GM23248 (cell line): ENCODE results near the gene EPHB3. TPM values are rescaled to one million over a fixed set of nuclear protein-coding genes. Genes with fewer than 3 reads are reported as not detected.

ENCODE experiments used
- DNase-seq: peaks from one replicate; pipeline ENCODE4 v3.0.0-alpha.2; 2015
- H2AFZ ChIP-seq: fragments of 200-600 bp; sonication (generic); 2 replicates; pipeline ENCODE4 v1.6.1; 2016; ENCODE audit warnings: antibody characterized with exemption
- H3F3A ChIP-seq: fragments of 200-600 bp; sonication (generic); 2 replicates; pipeline ENCODE4 v1.6.1; 2016; ENCODE audit warnings: mild to moderate bottlenecking, antibody characterized with exemption, mixed run types; ENCODE audit not compliant: insufficient read depth
- H3K27ac ChIP-seq: fragments of 200-600 bp; sonication (generic); 2 replicates; pipeline ENCODE4 v1.5.1; 2016; ENCODE audit warnings: mild to moderate bottlenecking
- H3K27me3 ChIP-seq: fragments of 200-600 bp; sonication (generic); replicated peaks from 2 replicates; pipeline ENCODE4 v1.6.1; 2016; ENCODE audit warnings: mild to moderate bottlenecking; ENCODE audit not compliant: insufficient read depth
- H3K36me3 ChIP-seq: fragments of 200-600 bp; sonication (generic); 2 replicates; pipeline ENCODE4 v1.6.1; 2016; ENCODE audit warnings: low read depth, mild to moderate bottlenecking
- H3K4me1 ChIP-seq: fragments of 200-600 bp; sonication (generic); 2 replicates; pipeline ENCODE4 v1.6.1; 2016; ENCODE audit warnings: mild to moderate bottlenecking; ENCODE audit not compliant: insufficient read depth
- H3K4me2 ChIP-seq: fragments of 200-600 bp; sonication (generic); one replicate; pipeline ENCODE4 v1.6.1; 2016; ENCODE audit warnings: mild to moderate bottlenecking; ENCODE audit not compliant: unreplicated experiment
- H3K4me3 ChIP-seq: fragments of 200-600 bp; sonication (generic); 2 replicates; pipeline ENCODE4 v1.5.1; 2016; ENCODE audit warnings: mild to moderate bottlenecking
- H3K79me2 ChIP-seq: fragments of 200-600 bp; sonication (generic); 2 replicates; pipeline ENCODE4 v1.6.1; 2016; ENCODE audit warnings: mild to moderate bottlenecking; ENCODE audit not compliant: insufficient read depth
- H3K9ac ChIP-seq: fragments of 200-600 bp; sonication (generic); 2 replicates; pipeline ENCODE4 v1.6.1; 2016; ENCODE audit warnings: mild to moderate bottlenecking
- H3K9me2 ChIP-seq: fragments of 200-600 bp; sonication (generic); 2 replicates; pipeline ENCODE4 v1.6.1; 2016; ENCODE audit warnings: mixed run types, mild to moderate bottlenecking, moderate library complexity; ENCODE audit not compliant: insufficient read depth
- H3K9me3 ChIP-seq: fragments of 200-600 bp; sonication (generic); one replicate; pipeline ENCODE4 v1.6.1; 2017; ENCODE audit warnings: low read depth
- H4K20me1 ChIP-seq: fragments of 200-600 bp; sonication (generic); 2 replicates; pipeline ENCODE4 v1.6.0; 2016; ENCODE audit not compliant: insufficient read depth
- EZH2 ChIP-seq: fragments of 200-600 bp; sonication (generic); IDR thresholded peaks from 2 replicates; pipeline ENCODE4 v1.6.1; 2018; ENCODE audit warnings: antibody characterized with exemption, mild to moderate bottlenecking; ENCODE audit not compliant: insufficient read depth, poor library complexity, severe bottlenecking
- EZH2phosphoT487 ChIP-seq: fragments of 200-600 bp; sonication (generic); IDR thresholded peaks from 2 replicates; pipeline ENCODE4 v1.6.1; 2018; ENCODE audit warnings: antibody characterized with exemption, moderate library complexity, mild to moderate bottlenecking, low read depth; ENCODE audit not compliant: insufficient read depth
- WGBS, 2 experiments: methylation state at CpG; one replicate each; pipeline ENCODE4 v1.1.6; 2015 to 2017; ENCODE audit warnings: low lambda C conversion rate in 2 of 2, low coverage in 1 of 2; ENCODE audit errors: missing lambda C conversion rate in 2 of 2; 5-methylcytosine and 5-hydroxymethylcytosine counted together
- in situ Hi-C: fragments of 300-500 bp; cut with MboI; formaldehyde crosslinking; loops from 2 replicates; pipeline ENCODE4 v1.15.0; 2020
- polyA plus RNA-seq: library from polyadenylated mRNA; unstranded; fragments of >200 nt; fragmentation: Nextera tagmentation; extraction: Ambion mirVana; gene quantifications from 2 replicates; pipeline ENCODE4 v1.2.1, GENCODE V29; 2016
- total RNA-seq: library from RNA; depleted of rRNA; stranded (reverse); fragments of >200 nt; shearing (Covaris generic); gene quantifications from 2 replicates; pipeline ENCODE4 v1.2.3, GENCODE V29; 2014

EPHB3 gene
- total and polyA plus RNA-seq, 2 experiments from 2014 or later, result 1.7 to 3.0 TPM

DNA sequence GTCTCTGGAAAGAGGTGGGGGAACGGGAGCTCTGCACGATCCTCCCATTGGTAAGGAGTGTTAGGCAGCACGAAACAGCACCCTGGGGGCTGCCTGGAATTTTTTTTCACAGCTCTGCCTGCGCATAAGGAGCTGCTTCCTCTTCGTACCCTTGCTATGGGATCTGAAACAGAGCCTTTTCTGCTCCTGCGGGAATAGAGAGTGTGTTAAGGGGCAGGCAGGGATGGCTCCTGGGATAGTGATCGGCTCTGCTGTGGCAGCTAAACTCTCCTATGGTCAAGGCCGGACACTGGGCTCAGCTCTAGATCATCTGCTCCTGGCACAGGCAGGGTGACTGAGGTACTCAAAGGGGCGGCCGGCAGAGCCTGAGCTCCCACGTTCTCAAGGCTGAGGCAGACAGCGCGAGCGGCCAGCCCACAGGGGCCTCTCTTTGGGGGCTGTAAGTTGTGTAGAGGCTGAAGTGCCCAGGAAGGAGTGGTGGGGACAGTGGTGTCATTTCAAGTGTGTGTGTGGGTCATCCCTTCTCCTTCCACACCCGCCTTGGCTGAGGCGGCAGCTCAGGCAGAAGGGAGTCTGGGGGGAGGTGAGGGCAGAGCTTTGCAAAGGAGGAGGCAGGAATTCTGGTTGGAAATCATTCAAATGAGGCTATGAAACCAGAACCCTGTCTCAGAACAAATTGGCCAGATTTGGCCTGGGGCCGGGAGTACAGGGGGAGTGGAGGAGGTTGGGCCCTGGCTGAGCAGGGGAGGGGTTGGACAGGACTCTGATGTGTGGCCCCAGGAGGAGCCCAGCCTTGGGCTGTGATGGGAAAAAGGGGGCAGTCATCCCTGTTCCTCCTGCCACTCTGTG lies 31.0 kb downstream of the EPHB3 start:
- Histone ChIP-seq H3K4me1 (no peaks in the 10 kb centered on the region), H3K79me2 (no peaks in the 10 kb centered on the region), H3K27me3 (no peaks in the 10 kb centered on the region), H3K9me3 (no peaks in the 10 kb centered on the region), H3F3A (no peaks in the 10 kb centered on the region), H4K20me1 (no peaks in the 10 kb centered on the region), H3K9ac (no peak overlapping the region), H3K4me3 (no peak overlapping the region), H3K9me2 (no peaks in the 10 kb centered on the region), H3K4me2 (no peak overlapping the region), H3K36me3 (no peaks in the 10 kb centered on the region), H2AFZ (no peak overlapping the region), H3K27ac (no peak overlapping the region)
- TF ChIP-seq EZH2 (no peak), EZH2phosphoT487 (no peak)
- in situ Hi-C loops, result no loop called here
- no peak for DNase-seq
- 76 to 82% methylated on average over 17 of the region's 17 CpGs for WGBS, 2 experiments

DNA sequence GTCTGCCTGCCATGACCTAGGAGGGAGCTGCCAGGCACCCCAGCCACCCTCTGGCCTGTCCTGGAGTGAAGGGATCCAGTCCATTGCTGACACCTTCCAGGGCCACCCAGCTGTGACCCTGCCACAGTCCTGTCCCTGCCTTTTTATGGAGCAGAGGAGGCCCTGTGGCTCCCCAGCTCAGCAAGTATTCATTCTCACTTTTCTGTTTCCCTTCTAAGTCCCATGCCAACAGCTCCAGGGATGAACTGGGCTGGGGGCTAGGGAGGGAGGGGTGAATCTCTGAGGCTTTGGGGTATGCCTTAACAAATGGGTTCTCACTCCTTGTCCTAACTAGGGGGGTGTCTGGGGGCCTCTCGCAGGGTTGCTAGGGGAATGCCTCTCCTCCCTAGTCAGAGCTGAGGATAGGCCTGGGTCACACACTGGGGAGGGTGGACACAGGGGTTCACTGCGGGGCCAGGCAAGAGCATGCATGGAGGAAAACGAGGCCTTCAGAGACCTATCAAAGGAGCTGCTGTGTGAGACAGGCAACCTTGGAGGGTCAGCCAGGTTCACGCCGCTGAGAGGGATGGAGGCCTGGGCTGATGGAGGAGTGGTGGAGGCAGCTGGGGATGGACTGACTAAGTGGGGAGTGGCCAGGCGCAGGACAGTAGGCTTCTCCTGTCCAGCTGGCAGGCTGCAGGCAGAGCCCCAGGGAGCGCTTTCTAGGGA lies 31.8 kb downstream of the EPHB3 start:
- Histone ChIP-seq H3K9ac (no peak overlapping the region), H3K27ac (no peak overlapping the region), H3K36me3 (no peaks in the 10 kb centered on the region), H3K9me2 (no peaks in the 10 kb centered on the region), H4K20me1 (no peaks in the 10 kb centered on the region), H3K4me2 (no peak overlapping the region), H3K4me3 (no peak overlapping the region), H3F3A (no peaks in the 10 kb centered on the region), H3K4me1 (no peaks in the 10 kb centered on the region), H3K27me3 (no peaks in the 10 kb centered on the region), H3K9me3 (no peaks in the 10 kb centered on the region), H3K79me2 (no peaks in the 10 kb centered on the region), H2AFZ (no peak overlapping the region)
- WGBS, 2 experiments, result 79 to 81% methylated on average over 7 of the region's 7 CpGs
- TF ChIP-seq EZH2 (no peak), EZH2phosphoT487 (no peak)
- DNase-seq, result peak; percentile 23
- in situ Hi-C loops, result no loop called here

DNA sequence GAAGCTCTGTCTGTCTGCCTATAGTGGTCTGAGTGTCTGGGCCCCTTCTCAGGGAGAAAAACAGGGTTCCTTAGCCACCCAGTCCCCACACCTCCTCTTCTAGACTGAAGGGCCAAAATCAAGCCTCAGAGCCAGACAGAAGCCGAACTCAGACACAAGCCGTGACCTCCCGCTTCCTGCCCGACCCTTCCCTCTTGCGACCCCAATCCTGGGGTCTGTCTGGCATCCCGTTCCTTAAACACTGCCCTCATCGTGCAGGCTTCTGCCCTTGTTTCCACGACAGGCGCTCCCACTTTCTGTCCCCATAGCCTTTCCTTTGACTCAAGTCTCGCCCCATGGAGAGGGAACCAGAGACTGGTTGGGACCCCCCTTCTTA lies 32.3 kb downstream of the EPHB3 start:
- Histone ChIP-seq H3K9me3 (no peaks in the 10 kb centered on the region), H3K36me3 (no peaks in the 10 kb centered on the region), H3K4me3 (no peak overlapping the region), H3K27ac (no peak overlapping the region), H3K9me2 (no peaks in the 10 kb centered on the region), H3K9ac (no peak overlapping the region), H3K79me2 (no peaks in the 10 kb centered on the region), H2AFZ (no peak overlapping the region), H3K27me3 (no peaks in the 10 kb centered on the region), H4K20me1 (no peaks in the 10 kb centered on the region), H3K4me1 (no peaks in the 10 kb centered on the region), H3F3A (no peaks in the 10 kb centered on the region), H3K4me2 (no peak overlapping the region)
- 92 to 93% methylated on average over 10 of the region's 10 CpGs for WGBS, 2 experiments
- TF ChIP-seq EZH2phosphoT487 (no peak), EZH2 (no peak)
- in situ Hi-C loops, result no loop called here
- DNase-seq, result no peak

DNA sequence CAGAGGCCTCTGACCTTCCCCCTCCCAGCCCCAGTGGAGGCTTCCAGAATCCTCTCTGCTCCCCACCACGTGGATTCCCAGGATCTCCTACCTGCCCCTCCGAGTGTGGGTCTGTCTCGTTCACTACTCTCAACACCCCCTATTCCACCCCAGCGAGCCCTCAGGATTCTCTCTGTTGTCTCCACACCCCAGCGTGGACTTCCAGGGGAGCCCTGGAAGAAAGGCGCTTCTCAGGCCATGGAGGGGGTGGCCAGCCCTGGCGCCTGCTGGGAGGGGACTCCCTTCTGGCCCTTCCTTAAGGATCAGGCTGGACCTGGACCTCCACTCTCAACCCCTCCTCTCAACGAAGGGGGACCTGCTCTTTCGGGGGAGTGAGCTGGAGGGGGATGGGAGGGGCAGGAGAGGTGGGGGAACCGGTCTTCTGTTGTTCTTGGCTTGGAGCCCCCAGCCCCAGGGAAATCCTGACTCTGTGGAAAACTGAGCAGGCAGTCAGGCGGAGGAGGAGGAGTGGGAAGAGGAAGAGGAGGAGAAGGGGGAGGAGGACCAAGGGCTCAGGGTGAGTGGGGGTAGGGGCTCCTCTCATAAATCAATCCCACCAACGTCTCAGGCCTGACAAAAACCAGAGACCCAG lies 32.9 kb downstream of the EPHB3 start:
- 56 to 62% methylated on average over 10 to 12 of the region's 12 CpGs for WGBS, 2 experiments
- H4K20me1 ChIP-seq, result no peaks in the 10 kb centered on the region
- no peak overlapping the region for H3K9ac ChIP-seq
- H3K9me2 ChIP-seq, result no peaks in the 10 kb centered on the region
- H3K27me3 ChIP-seq, result no peaks in the 10 kb centered on the region
- H3K79me2 ChIP-seq, result no peaks in the 10 kb centered on the region
- no peaks in the 10 kb centered on the region for H3K36me3 ChIP-seq
- in situ Hi-C loops, result no loop called here
- H2AFZ ChIP-seq, result no peak overlapping the region
- H3F3A ChIP-seq, result no peaks in the 10 kb centered on the region
- H3K4me1 ChIP-seq, result no peaks in the 10 kb centered on the region
- TF ChIP-seq EZH2phosphoT487 (no peak), EZH2 (no peak)
- H3K4me3 ChIP-seq, result no peak overlapping the region
- no peak overlapping the region for H3K4me2 ChIP-seq
- no peak for DNase-seq
- no peak overlapping the region for H3K27ac ChIP-seq
- H3K9me3 ChIP-seq, result no peaks in the 10 kb centered on the region
